Liver (tissue), 3 donors: ENCODE results near the gene MAP3K4.

Experiments
- EGR1 ChIP-seq, 2 donors: IDR thresholded peaks; 2 replicates each; pipeline ENCODE4 v1.6.1; 2016 to 2018; ENCODE audit warnings: antibody characterized with exemption in 2 of 2, low read depth in 2 of 2
- MAX ChIP-seq: IDR thresholded peaks from 2 replicates; pipeline ENCODE4 v1.6.1; 2016; ENCODE audit warnings: antibody characterized with exemption
- SP1 ChIP-seq: IDR thresholded peaks from 2 replicates; pipeline ENCODE4 v1.6.1; 2018; ENCODE audit warnings: antibody characterized with exemption, mild to moderate bottlenecking
- TAF1 ChIP-seq: conservative IDR thresholded peaks from 2 replicates; pipeline ENCODE4 v1.6.1; 2016; ENCODE audit warnings: antibody characterized with exemption, mild to moderate bottlenecking
- TF ChIP-seq, protein P1 (sequence below): fragments of 150-350 bp; IDR thresholded peaks from 2 replicates; pipeline ENCODE4 v1.5.1; 2017; ENCODE audit warnings: improper control_type of control experiment, low read depth, low read length; ENCODE audit not compliant: missing input control
- TF ChIP-seq, protein P2 (sequence below): IDR thresholded peaks from 2 replicates; pipeline ENCODE4 v1.6.1; 2016; ENCODE audit warnings: antibody characterized with exemption
- donor health status: healthy.
- donor health status: healthy.

- TF ChIP-seq TAF1 (no peak), MAX (no peak), EGR1 (IDR thresholded peaks at IDR 0.05; ENCODE audit: low read depth in 2 of 2) (no peak), SP1 (no peak)
- TF ChIP-seq, protein P1, sequence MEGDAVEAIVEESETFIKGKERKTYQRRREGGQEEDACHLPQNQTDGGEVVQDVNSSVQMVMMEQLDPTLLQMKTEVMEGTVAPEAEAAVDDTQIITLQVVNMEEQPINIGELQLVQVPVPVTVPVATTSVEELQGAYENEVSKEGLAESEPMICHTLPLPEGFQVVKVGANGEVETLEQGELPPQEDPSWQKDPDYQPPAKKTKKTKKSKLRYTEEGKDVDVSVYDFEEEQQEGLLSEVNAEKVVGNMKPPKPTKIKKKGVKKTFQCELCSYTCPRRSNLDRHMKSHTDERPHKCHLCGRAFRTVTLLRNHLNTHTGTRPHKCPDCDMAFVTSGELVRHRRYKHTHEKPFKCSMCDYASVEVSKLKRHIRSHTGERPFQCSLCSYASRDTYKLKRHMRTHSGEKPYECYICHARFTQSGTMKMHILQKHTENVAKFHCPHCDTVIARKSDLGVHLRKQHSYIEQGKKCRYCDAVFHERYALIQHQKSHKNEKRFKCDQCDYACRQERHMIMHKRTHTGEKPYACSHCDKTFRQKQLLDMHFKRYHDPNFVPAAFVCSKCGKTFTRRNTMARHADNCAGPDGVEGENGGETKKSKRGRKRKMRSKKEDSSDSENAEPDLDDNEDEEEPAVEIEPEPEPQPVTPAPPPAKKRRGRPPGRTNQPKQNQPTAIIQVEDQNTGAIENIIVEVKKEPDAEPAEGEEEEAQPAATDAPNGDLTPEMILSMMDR, result no peak
- TF ChIP-seq, protein P2, sequence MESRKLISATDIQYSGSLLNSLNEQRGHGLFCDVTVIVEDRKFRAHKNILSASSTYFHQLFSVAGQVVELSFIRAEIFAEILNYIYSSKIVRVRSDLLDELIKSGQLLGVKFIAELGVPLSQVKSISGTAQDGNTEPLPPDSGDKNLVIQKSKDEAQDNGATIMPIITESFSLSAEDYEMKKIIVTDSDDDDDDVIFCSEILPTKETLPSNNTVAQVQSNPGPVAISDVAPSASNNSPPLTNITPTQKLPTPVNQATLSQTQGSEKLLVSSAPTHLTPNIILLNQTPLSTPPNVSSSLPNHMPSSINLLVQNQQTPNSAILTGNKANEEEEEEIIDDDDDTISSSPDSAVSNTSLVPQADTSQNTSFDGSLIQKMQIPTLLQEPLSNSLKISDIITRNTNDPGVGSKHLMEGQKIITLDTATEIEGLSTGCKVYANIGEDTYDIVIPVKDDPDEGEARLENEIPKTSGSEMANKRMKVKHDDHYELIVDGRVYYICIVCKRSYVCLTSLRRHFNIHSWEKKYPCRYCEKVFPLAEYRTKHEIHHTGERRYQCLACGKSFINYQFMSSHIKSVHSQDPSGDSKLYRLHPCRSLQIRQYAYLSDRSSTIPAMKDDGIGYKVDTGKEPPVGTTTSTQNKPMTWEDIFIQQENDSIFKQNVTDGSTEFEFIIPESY, result no peak
Observed at GRCh38 chr6:161138543-161139303, 147.2 kb downstream of the MAP3K4 start.
